HepG2 (cell line): ENCODE measurements around the gene MYO7A. TPM values are rescaled to one million over a fixed set of nuclear protein-coding genes. Genes with fewer than 3 reads are reported as not detected.

Experiments used
- ATAC-seq: fragments of 200-7000 bp; cut with Tn5 transposase; 3 replicates; pipeline ENCODE4 v1.9.1; 2020; ENCODE audit warnings: mild to moderate bottlenecking, moderate library complexity
- BruUV-seq: library from RNA; stranded (reverse); fragments of 400-500 nt; replicated peaks from 2 replicates; lab custom pipeline; 2021; lab: Mats Ljungman, UMichigan
- CTCF ChIA-PET: fragments of 300-600 bp; formaldehyde crosslinking; extraction: SDS; loops from one replicate; lab custom pipeline; 2021; ENCODE audit warnings: low total read pairs, inconsistent platforms, low intra/inter-chr PET ratio; lab: Yijun Ruan, JAX
- POLR2A ChIA-PET: fragments of 350-600 bp; sonication (Branson Sonifier 250); formaldehyde crosslinking; loops from one replicate; lab custom pipeline; 2020; ENCODE audit warnings: antibody characterized with exemption, inconsistent platforms; lab: Yijun Ruan, JAX
- DNase-seq: peaks from one replicate; pipeline ENCODE4 v3.0.0-alpha.2; 2015; ENCODE audit warnings: low spot score
- FAIRE-seq: peaks from 3 replicates; lab custom pipeline; 2011; peaks lifted over from hg19 to GRCh38; lab: Jason Lieb, UNC
- H2AFZ ChIP-seq: one replicate; pipeline ENCODE4 v1.6.1; 2011; ENCODE audit warnings: low read length, inconsistent platforms
- H3K27ac ChIP-seq: fragments of 300-600 bp; 3 replicates; pipeline ENCODE4 v1.8.0; 2011; ENCODE audit warnings: mixed run types, mild to moderate bottlenecking, mixed read lengths, low read length, inconsistent platforms; ENCODE audit not compliant: insufficient read depth; ENCODE audit errors: extremely low read length
- H3K27me3 ChIP-seq, 2 experiments: fragments of 200-600 bp in 1 of 2; 2 replicates in 1 of 2; 3 replicates in 1 of 2; pipeline versions ENCODE4 v1.6.0 to v1.8.0; 2011; ENCODE audit warnings: low read length in 2 of 2, mild to moderate bottlenecking in 2 of 2, moderate library complexity in 2 of 2, inconsistent platforms in 1 of 2; ENCODE audit not compliant: insufficient read depth in 2 of 2, control insufficient read depth in 1 of 2
- H3K36me3 ChIP-seq, 2 experiments: fragments of 200-600 bp in 1 of 2; replicated peaks in 1 of 2; 2 replicates in 1 of 2; 3 replicates in 1 of 2; pipeline versions ENCODE4 v1.5.1 to v1.8.0; 2011; ENCODE audit warnings: low read length in 2 of 2, inconsistent platforms in 1 of 2; ENCODE audit not compliant: insufficient read depth in 2 of 2, control insufficient read depth in 1 of 2
- H3K4me1 ChIP-seq: 2 replicates; pipeline ENCODE4 v1.5.1; 2012; ENCODE audit warnings: low read length, inconsistent platforms; ENCODE audit not compliant: insufficient read depth
- H3K4me2 ChIP-seq: 2 replicates; pipeline ENCODE4 v1.6.0; 2011; ENCODE audit warnings: low read depth, low read length, inconsistent platforms
- H3K4me3 ChIP-seq, 3 experiments: fragments of 200-600 bp in 1 of 3; sonication (generic), shearing (Covaris generic) in 1 of 3; replicated peaks in 1 of 3; 2 replicates each; pipeline ENCODE4 v1.5.1; 2011 to 2016; ENCODE audit warnings: low read length in 3 of 3, inconsistent platforms in 2 of 3, low read depth in 2 of 3, mild to moderate bottlenecking in 2 of 3, control low read depth in 1 of 3, mixed read lengths in 1 of 3; ENCODE audit not compliant: insufficient read depth in 1 of 3
- H3K79me2 ChIP-seq: one replicate; pipeline ENCODE4 v1.6.1; 2011; ENCODE audit warnings: low read length, inconsistent platforms; ENCODE audit not compliant: insufficient read depth
- H3K9ac ChIP-seq: 2 replicates; pipeline ENCODE4 v1.6.0; 2011; ENCODE audit warnings: mild to moderate bottlenecking, low read depth, low read length, inconsistent platforms; ENCODE audit not compliant: insufficient read depth
- H3K9me3 ChIP-seq: 2 replicates; pipeline ENCODE4 v1.5.1; 2012; ENCODE audit warnings: mild to moderate bottlenecking, low read length
- H4K20me1 ChIP-seq: 2 replicates; pipeline ENCODE4 v1.6.0; 2011; ENCODE audit warnings: inconsistent platforms, mild to moderate bottlenecking, low read length, moderate library complexity; ENCODE audit not compliant: insufficient read depth
- AFF4 ChIP-seq: sonication (generic); formaldehyde crosslinking; IDR thresholded peaks from 2 replicates; pipeline ENCODE4 v1.4.0; 2020; ENCODE audit warnings: missing genetic modification reagents
- BHLHE40 ChIP-seq: IDR thresholded peaks from 2 replicates; pipeline ENCODE4 v1.6.1; 2011; ENCODE audit warnings: low read length, improper control_type of control experiment
- KDM3A ChIP-seq: IDR thresholded peaks from 2 replicates; pipeline ENCODE4 v1.6.1; 2018; ENCODE audit warnings: low read depth, missing compliant biosample characterization
- PATZ1 ChIP-seq: sonication (generic); formaldehyde crosslinking; IDR thresholded peaks from 2 replicates; pipeline ENCODE4 v1.4.0; 2020; ENCODE audit warnings: missing genetic modification reagents
- SOX5 ChIP-seq: IDR thresholded peaks from 2 replicates; pipeline ENCODE4 v1.6.1; 2016; ENCODE audit warnings: borderline replicate concordance
- ZFP36 ChIP-seq: fragments of 150-350 bp; IDR thresholded peaks from 2 replicates; pipeline ENCODE4 v1.6.1; 2018; ENCODE audit warnings: borderline replicate concordance, low read length, low read depth; ENCODE audit not compliant: partially characterized antibody
- ZNF350 ChIP-seq: sonication (generic); formaldehyde crosslinking; IDR thresholded peaks from 2 replicates; pipeline ENCODE4 v1.4.0; 2020; ENCODE audit warnings: mild to moderate bottlenecking, low read depth, missing genetic modification reagents, borderline replicate concordance
- ZNF552 ChIP-seq: sonication (generic); formaldehyde crosslinking; IDR thresholded peaks from 2 replicates; pipeline ENCODE4 v1.9.0; 2022; ENCODE audit warnings: missing genetic modification reagents, mild to moderate bottlenecking, borderline replicate concordance
- WGBS: methylation state at CpG from one replicate; pipeline ENCODE4 v1.1.6; 2017; ENCODE audit warnings: low lambda C conversion rate; 5-methylcytosine and 5-hydroxymethylcytosine counted together
- in situ Hi-C: cut with HindIII; loops from 2 replicates; pipeline ENCODE4 v1.10.0; 2017; ENCODE audit warnings: low pct_unique_long_range_greater_than_20kb; ENCODE audit not compliant: extremely low pct_ligation_motif_present
- intact Hi-C: fragments of 100-400 bp; cut with micrococcal nuclease; formaldehyde crosslinking; loops from one replicate; pipeline ENCODE4 v1.10.0; 2022; ENCODE audit not compliant: unreplicated experiment
- polyA plus RNA-seq, 8 experiments: library from polyadenylated mRNA; depleted of rRNA in 3 of 8; stranded (reverse) in 7 of 8; unstranded in 1 of 8; fragments of >200 nt; fragmentation: Illumina TruSeq in 4 of 8; extraction: Trizol in 4 of 8; gene quantifications; 2 replicates each; pipeline versions ENCODE4 v1.2.1 to v1.2.3, GENCODE V29; 2011 to 2016; ENCODE audit warnings: low read depth in 4 of 8, missing spikeins in 1 of 8, mixed read lengths in 1 of 8; ENCODE audit not compliant: insufficient read depth in 1 of 8
- total RNA-seq, 5 experiments: library from RNA; depleted of rRNA; stranded (reverse); fragments of >200 nt; fragmentation: Illumina TruSeq; extraction: Trizol; gene quantifications; 2 replicates each; pipeline ENCODE4 v1.2.3, GENCODE V29; 2016; ENCODE audit warnings: low read depth in 1 of 5

The MYO7A gene
- total and polyA plus RNA-seq, 2 of the 13 experiments (the other 11 are each of a cell fraction or from before 2014, with no cell fraction given): 7.5 to 10.0 TPM

- peaks cover 38% of the 10 kb centered on the region for H3K4me1 ChIP-seq
- ChIA-PET POLR2A (interaction anchor here (1.0 to 1.2 kb wide), 2 partner anchors 16 to 19 kb away, joined by 3 to 4 read pairs; partner anchors contain the start of gene MYO7A), CTCF (no interaction called here)
- no peak for FAIRE-seq
- no peak overlapping the region for H3K4me3 ChIP-seq
- H3K9ac ChIP-seq: no peak overlapping the region
- H3K36me3 ChIP-seq: no peaks in the 10 kb centered on the region
- no peak overlapping the region for H2AFZ ChIP-seq
- no peaks in the 10 kb centered on the region for H4K20me1 ChIP-seq
- DNase-seq: no peak
- TF ChIP-seq ZFP36 (no peak), AFF4 (CRISPR knock-in tag) (no peak), ZNF350 (CRISPR knock-in tag) (no peak), BHLHE40 (no peak), SOX5 (CRISPR knock-in tag) (no peak), PATZ1 (CRISPR knock-in tag) (no peak), KDM3A (CRISPR knock-in tag) (no peak), ZNF552 (no peak)
- no TSS peak for BruUV-seq
- no peak overlapping the region for H3K4me2 ChIP-seq
- no peak overlapping the region for H3K27ac ChIP-seq
- 85% methylated on average over 1 of the region's 1 CpG for WGBS
- H3K27me3 ChIP-seq: no peaks in the 10 kb centered on the region
- ATAC-seq: no peak
- H3K79me2 ChIP-seq: no peaks in the 10 kb centered on the region
- intact Hi-C loops (no loop called here), in situ Hi-C loops (no loop called here)
- no peaks in the 10 kb centered on the region for H3K9me3 ChIP-seq
These were observed 18.9 kb downstream of the MYO7A start for GRCh38 chr11:77147036-77147315.
